ENCODE data around the gene CNKSR2.

Gene CNKSR2

GRCh38 chrX:21606002-21606401 is 231.8 kb downstream of the CNKSR2 start:
- DNase-seq (ENCODE audit: low read depth, low spot score), result no peak

- DNase-seq (ENCODE audit: low read depth, low spot score), result no peak
These were observed 235.9 kb downstream of the CNKSR2 start for GRCh38 chrX:21610168-21610567.

GRCh38 chrX:21612154-21612553 is 237.9 kb downstream of the CNKSR2 start:
- DNase-seq (ENCODE audit: low read depth, low spot score), result no peak

GRCh38 chrX:21616386-21616785 is 242.2 kb downstream of the CNKSR2 start:
- no peak for DNase-seq (ENCODE audit: low read depth, low spot score)

- DNase-seq (ENCODE audit: low read depth, low spot score), result no peak
These were observed 246.0 kb downstream of the CNKSR2 start for GRCh38 chrX:21620234-21620633.

- no peak for DNase-seq (ENCODE audit: low read depth, low spot score)
These were observed 249.7 kb downstream of the CNKSR2 start for GRCh38 chrX:21623778-21624501.

GRCh38 chrX:21632027-21632426 is 257.8 kb downstream of the CNKSR2 start:
- DNase-seq (ENCODE audit: low read depth, low spot score), result no peak

- DNase-seq (ENCODE audit: low read depth, low spot score), result no peak
These were observed 264.1 kb downstream of the CNKSR2 start for GRCh38 chrX:21638311-21638710.

- DNase-seq (ENCODE audit: low read depth, low spot score), result no peak
These were observed 265.6 kb downstream of the CNKSR2 start for GRCh38 chrX:21639775-21640174.

- no peak for DNase-seq (ENCODE audit: low read depth, low spot score)
These were observed 271.2 kb downstream of the CNKSR2 start for GRCh38 chrX:21645431-21645830.

- DNase-seq (ENCODE audit: low read depth, low spot score), result no peak
These were observed 271.7 kb downstream of the CNKSR2 start for GRCh38 chrX:21645886-21646285.

GRCh38 chrX:21655901-21656586 is 281.8 kb downstream of the CNKSR2 start:
- no peak for DNase-seq (ENCODE audit: low read depth, low spot score)

- no peak for DNase-seq (ENCODE audit: low read depth, low spot score)
These were observed 282.5 kb downstream of the CNKSR2 start for GRCh38 chrX:21656587-21657317.

- DNase-seq (ENCODE audit: low read depth, low spot score), result no peak
These were observed 283.3 kb downstream of the CNKSR2 start for GRCh38 chrX:21657318-21658151.

GRCh38 chrX:21658152-21658737 is 284.0 kb downstream of the CNKSR2 start, which contains the start of gene KLHL34:
Gene KLHL34 (minus strand): TSS chrX:21658330. CDS start chrX:21657788, 542 bp downstream.
- DNase-seq (ENCODE audit: low read depth, low spot score), result no peak

GRCh38 chrX:21658746-21659145 is 284.5 kb downstream of the CNKSR2 start:
- DNase-seq (ENCODE audit: low read depth, low spot score), result no peak

GRCh38 chrX:21659320-21659719 is 285.1 kb downstream of the CNKSR2 start:
- no peak for DNase-seq (ENCODE audit: low read depth, low spot score)

- DNase-seq (ENCODE audit: low read depth, low spot score), result no peak
These were observed 285.9 kb downstream of the CNKSR2 start for GRCh38 chrX:21660156-21660555.

- DNase-seq (ENCODE audit: low read depth, low spot score), result no peak
These were observed 287.1 kb downstream of the CNKSR2 start for GRCh38 chrX:21661316-21661715.

- DNase-seq (ENCODE audit: low read depth, low spot score), result no peak
These were observed 288.5 kb downstream of the CNKSR2 start for GRCh38 chrX:21662761-21663160.

- DNase-seq (ENCODE audit: low read depth, low spot score), result no peak
These were observed 292.0 kb downstream of the CNKSR2 start for GRCh38 chrX:21666252-21666651.

Measured in brain pericyte (primary cell).